IPS DF 6.9 (cell line): ENCODE measurements around the gene SMIM13.

Source experiments
- DNase-seq: peaks from one replicate; pipeline ENCODE4 v3.0.0-alpha.2; 2013; ENCODE audit warnings: low read depth, low spot score
- H3K27ac ChIP-seq: one replicate; pipeline ENCODE4 v1.5.1; 2013; ENCODE audit warnings: low read length, control low read depth
- H3K27me3 ChIP-seq: 2 replicates; pipeline ENCODE4 v1.6.1; 2013; ENCODE audit warnings: mild to moderate bottlenecking, low read length; ENCODE audit not compliant: control insufficient read depth, insufficient read depth
- H3K36me3 ChIP-seq: 2 replicates; pipeline ENCODE4 v1.6.1; 2013; ENCODE audit warnings: low read length; ENCODE audit not compliant: control insufficient read depth, insufficient read depth
- H3K4me1 ChIP-seq: 2 replicates; pipeline ENCODE4 v1.6.1; 2013; ENCODE audit warnings: low read length; ENCODE audit not compliant: control insufficient read depth, insufficient read depth
- H3K4me3 ChIP-seq: 2 replicates; pipeline ENCODE4 v1.5.1; 2013; ENCODE audit warnings: mild to moderate bottlenecking, low read length
- H3K9me3 ChIP-seq: 2 replicates; pipeline ENCODE4 v1.6.1; 2013; ENCODE audit warnings: low read length, inconsistent platforms; ENCODE audit not compliant: control insufficient read depth, insufficient read depth
- WGBS: extraction: QIAGEN DNeasy Blood & Tissue Kit; methylation state at CpG from one replicate; pipeline ENCODE4 v1.1.7; 2013; ENCODE audit warnings: mixed read lengths, missing lambda C conversion rate; ENCODE audit not compliant: insufficient read length, insufficient coverage; 5-methylcytosine and 5-hydroxymethylcytosine counted together

SMIM13 gene

GRCh38 chr6:11136809-11137208 is 43.2 kb downstream of the SMIM13 start:
- no peak overlapping the region for H3K4me3 ChIP-seq
- no peaks in the 10 kb centered on the region for H3K27me3 ChIP-seq
- H3K36me3 ChIP-seq, result 0 out of 2 replicates have a peak, but pooled peaks cover 2% of the 10 kb centered on the region
- DNase-seq, result no peak
- no peaks in the 10 kb centered on the region for H3K4me1 ChIP-seq
- H3K27ac ChIP-seq, result no peak overlapping the region
- H3K9me3 ChIP-seq, result no peaks in the 10 kb centered on the region

GRCh38 chr6:11139051-11139960 is 45.7 kb downstream of the SMIM13 start:
- H3K4me3 ChIP-seq, result no peak overlapping the region
- DNase-seq, result no peak
- H3K9me3 ChIP-seq, result no peaks in the 10 kb centered on the region
- no peak overlapping the region for H3K27ac ChIP-seq
- H3K4me1 ChIP-seq, result no peaks in the 10 kb centered on the region
- 0 out of 2 replicates have a peak, but pooled peaks cover 2% of the 10 kb centered on the region for H3K36me3 ChIP-seq
- WGBS, result 100% methylated on average over 1 of the region's 3 CpGs
- H3K27me3 ChIP-seq, result no peaks in the 10 kb centered on the region

GRCh38 chr6:11140056-11140455 is 46.4 kb downstream of the SMIM13 start:
- H3K27ac ChIP-seq, result no peak overlapping the region
- WGBS, result no CpG with 5 or more reads among the region's 3 CpGs
- no peak for DNase-seq
- no peaks in the 10 kb centered on the region for H3K9me3 ChIP-seq
- 0 out of 2 replicates have a peak, but pooled peaks cover 2% of the 10 kb centered on the region for H3K36me3 ChIP-seq
- H3K27me3 ChIP-seq, result no peaks in the 10 kb centered on the region
- H3K4me3 ChIP-seq, result no peak overlapping the region
- H3K4me1 ChIP-seq, result no peaks in the 10 kb centered on the region

- WGBS, result no CpG with 5 or more reads among the region's 3 CpGs
- Histone ChIP-seq H3K27ac (no peak overlapping the region), H3K36me3 (no peaks in the 10 kb centered on the region), H3K4me3 (no peak overlapping the region), H3K27me3 (no peaks in the 10 kb centered on the region), H3K9me3 (no peaks in the 10 kb centered on the region), H3K4me1 (peaks cover 3% of the 10 kb centered on the region; the same call in 1 of the 2 replicates)
- DNase-seq, result no peak
Measured at GRCh38 chr6:11141295-11141694, 47.7 kb downstream of the SMIM13 start.

- H3K27ac ChIP-seq, result no peak overlapping the region
- H3K4me3 ChIP-seq, result no peak overlapping the region
- DNase-seq, result no peak
- no CpG with 5 or more reads among the region's 8 CpGs for whole genome bisulfite sequencing
- peaks cover 4% of the 10 kb centered on the region; the same call in 1 of the 2 replicates for H3K4me1 ChIP-seq
- no peaks in the 10 kb centered on the region for H3K27me3 ChIP-seq
- no peaks in the 10 kb centered on the region for H3K36me3 ChIP-seq
- H3K9me3 ChIP-seq, result no peaks in the 10 kb centered on the region
Measured at GRCh38 chr6:11142296-11143027, 48.8 kb downstream of the SMIM13 start.

- Histone ChIP-seq H3K4me1 (peaks cover 4% of the 10 kb centered on the region; the same call in 1 of the 2 replicates), H3K4me3 (no peak overlapping the region), H3K36me3 (no peaks in the 10 kb centered on the region), H3K27ac (no peak overlapping the region), H3K27me3 (no peaks in the 10 kb centered on the region), H3K9me3 (no peaks in the 10 kb centered on the region)
- no CpG with 5 or more reads among the region's 10 CpGs for WGBS
- DNase-seq, result no peak
Measured at GRCh38 chr6:11143394-11144371, 50.0 kb downstream of the SMIM13 start.

GRCh38 chr6:11144393-11144851 is 50.8 kb downstream of the SMIM13 start:
- Histone ChIP-seq H3K27ac (no peak overlapping the region), H3K36me3 (no peaks in the 10 kb centered on the region), H3K9me3 (no peaks in the 10 kb centered on the region), H3K4me1 (peaks cover 4% of the 10 kb centered on the region; the same call in 1 of the 2 replicates), H3K4me3 (no peak overlapping the region), H3K27me3 (no peaks in the 10 kb centered on the region)
- peak; percentile 63 for DNase-seq
- WGBS, result no CpG with 5 or more reads among the region's 6 CpGs

- peaks cover 4% of the 10 kb centered on the region; the same call in 1 of the 2 replicates for H3K4me1 ChIP-seq
- no peak for DNase-seq
- no peaks in the 10 kb centered on the region for H3K27me3 ChIP-seq
- no peaks in the 10 kb centered on the region for H3K36me3 ChIP-seq
- WGBS, result no CpG with 5 or more reads among the region's 4 CpGs
- H3K9me3 ChIP-seq, result no peaks in the 10 kb centered on the region
- H3K27ac ChIP-seq, result no peak overlapping the region
- H3K4me3 ChIP-seq, result no peak overlapping the region
Measured at GRCh38 chr6:11146117-11146826, 52.6 kb downstream of the SMIM13 start.

GRCh38 chr6:11149551-11149950 is 55.9 kb downstream of the SMIM13 start:
- no peaks in the 10 kb centered on the region for H3K9me3 ChIP-seq
- DNase-seq, result no peak
- H3K36me3 ChIP-seq, result no peaks in the 10 kb centered on the region
- H3K27ac ChIP-seq, result no peak overlapping the region
- H3K4me3 ChIP-seq, result no peak overlapping the region
- WGBS, result no CpG with 5 or more reads among the region's 3 CpGs
- peaks cover 6% of the 10 kb centered on the region; the same call in 1 of the 2 replicates for H3K4me1 ChIP-seq
- H3K27me3 ChIP-seq, result no peaks in the 10 kb centered on the region
